GM12891 (cell line): ENCODE results near the gene C10orf120. TPM values are rescaled to one million over a fixed set of nuclear protein-coding genes. Genes with fewer than 3 reads are reported as not detected.

ENCODE experiments used
- DNase-seq: peaks from one replicate; pipeline ENCODE4 v3.0.0; 2011; ENCODE audit warnings: low spot score; ENCODE audit not compliant: insufficient read length
- FAIRE-seq: peaks from 2 replicates; lab custom pipeline; 2011; peaks lifted over from hg19 to GRCh38; lab: Jason Lieb, UNC
- PAX5 ChIP-seq: IDR thresholded peaks from 2 replicates; pipeline ENCODE4 v1.6.1; 2011; ENCODE audit warnings: low read length, moderate library complexity, mild to moderate bottlenecking; ENCODE audit not compliant: insufficient read depth, severe bottlenecking
- POLR2A ChIP-seq: IDR thresholded peaks from 2 replicates; pipeline ENCODE4 v1.6.1; 2011; ENCODE audit warnings: low read depth, low read length, control low read depth
- POLR2AphosphoS5 ChIP-seq: IDR thresholded peaks from 2 replicates; pipeline ENCODE4 v1.6.1; 2011; ENCODE audit warnings: low read depth, low read length, control low read depth
- POU2F2 ChIP-seq: IDR thresholded peaks from 2 replicates; pipeline ENCODE4 v1.6.1; 2011; ENCODE audit warnings: low read depth, mild to moderate bottlenecking, control low read depth, low read length, moderate library complexity
- SPI1 ChIP-seq: IDR thresholded peaks from 2 replicates; pipeline ENCODE4 v1.6.1; 2011; ENCODE audit warnings: low read depth, low read length, control low read depth
- TAF1 ChIP-seq: IDR thresholded peaks from 2 replicates; pipeline ENCODE4 v1.6.1; 2011; ENCODE audit warnings: low read depth, low read length, control low read depth
- polyA plus RNA-seq: library from polyadenylated mRNA; unstranded; fragments of >200 nt; gene quantifications from one replicate; pipeline ENCODE4 v1.2.1, GENCODE V29; 2012; ENCODE audit warnings: low read depth, missing spikeins, inconsistent platforms; ENCODE audit not compliant: missing spikeins

The C10orf120 gene
- not detected for polyA plus RNA-seq

DNA sequence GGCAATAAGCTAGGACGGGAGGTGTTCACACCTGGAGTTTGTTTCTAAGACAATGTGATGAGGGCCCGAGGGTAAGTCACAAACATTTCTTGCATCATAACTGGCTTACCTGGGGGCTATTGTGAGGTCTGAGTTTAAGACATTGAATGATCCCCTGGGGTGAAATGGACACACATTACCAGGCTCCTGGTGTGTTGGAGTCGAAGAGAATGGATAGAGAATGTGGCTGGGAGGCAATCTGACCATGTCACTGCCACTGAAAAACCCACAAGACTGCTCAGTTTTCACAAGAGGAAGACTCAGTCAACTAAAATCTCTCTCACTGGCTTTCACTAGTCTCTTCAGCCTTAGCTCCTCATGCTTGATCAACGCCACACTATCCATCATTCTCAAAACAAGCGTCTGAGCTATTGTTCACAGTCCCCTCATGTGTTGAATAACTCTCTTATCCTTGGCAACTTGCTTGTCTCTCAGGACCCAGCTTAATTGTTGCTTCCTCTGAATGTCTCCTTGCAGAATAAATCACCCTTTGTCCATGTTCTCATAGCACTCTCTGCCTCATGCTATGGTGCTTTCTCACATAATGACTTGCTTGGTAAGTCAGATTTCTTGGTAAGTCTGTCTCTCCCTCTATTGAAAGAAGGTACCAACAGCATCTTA is at the start of gene C10orf120:
Gene C10orf120, minus strand, starts transcription at position 51 of the 660 bp plus-strand sequence. CDS start 56 bp downstream, outside the sequence.
- DNase-seq, result no peak
- TF ChIP-seq TAF1, result no peak
- TF ChIP-seq POLR2AphosphoS5, result no peak
- TF ChIP-seq SPI1, result no peak
- TF ChIP-seq POU2F2, result no peak
- TF ChIP-seq PAX5, result no peak
- TF ChIP-seq POLR2A, result no peak
- FAIRE-seq, result no peak

DNA sequence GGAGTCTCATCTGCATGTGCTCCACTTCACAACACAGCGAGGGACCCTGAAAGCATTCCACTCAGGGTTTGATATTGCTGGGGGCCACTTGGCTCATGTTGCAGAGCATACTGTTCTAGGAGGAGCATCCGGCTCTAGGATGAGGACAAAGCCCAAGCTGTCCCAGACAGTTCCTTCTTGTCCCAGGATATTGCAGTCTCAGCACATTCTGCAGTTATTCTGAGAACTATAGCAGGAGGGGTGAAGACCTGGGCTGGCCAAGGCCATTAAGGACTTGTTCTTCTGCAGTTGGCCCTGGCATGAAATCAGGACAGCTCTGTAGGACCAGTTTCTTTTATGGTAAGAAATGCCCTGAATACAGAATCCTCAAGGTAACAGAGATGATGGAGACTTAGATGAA is 48.9 kb upstream of the C10orf120 start:
- FAIRE-seq, result no peak
- DNase-seq, result no peak
- TF ChIP-seq PAX5 (no peak), TAF1 (no peak), SPI1 (no peak), POLR2AphosphoS5 (no peak), POU2F2 (no peak), POLR2A (no peak)

DNA sequence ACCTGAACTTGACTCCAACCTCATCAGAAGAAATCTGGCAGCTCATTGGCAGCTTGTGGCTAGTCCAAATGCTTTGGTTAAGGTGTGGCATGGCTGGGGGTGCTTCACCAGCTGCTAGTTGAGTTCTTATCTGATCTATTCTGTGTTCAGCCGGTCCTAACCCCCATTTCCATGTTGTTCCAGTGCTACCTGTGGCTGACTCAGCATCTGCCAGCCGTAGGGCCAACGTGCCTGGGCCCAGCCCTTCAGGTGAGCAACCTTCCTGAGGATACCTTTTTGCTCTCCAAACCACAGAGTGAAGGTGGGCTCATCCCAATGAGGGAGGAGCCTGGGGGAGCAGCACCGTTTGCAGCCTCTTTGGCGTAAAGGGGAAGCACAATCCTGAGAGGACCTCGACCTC is 46.8 kb upstream of the C10orf120 start:
- DNase-seq, result no peak
- TF ChIP-seq POU2F2 (no peak), PAX5 (no peak), SPI1 (no peak), POLR2A (no peak), POLR2AphosphoS5 (no peak), TAF1 (no peak)
- FAIRE-seq, result no peak

DNA sequence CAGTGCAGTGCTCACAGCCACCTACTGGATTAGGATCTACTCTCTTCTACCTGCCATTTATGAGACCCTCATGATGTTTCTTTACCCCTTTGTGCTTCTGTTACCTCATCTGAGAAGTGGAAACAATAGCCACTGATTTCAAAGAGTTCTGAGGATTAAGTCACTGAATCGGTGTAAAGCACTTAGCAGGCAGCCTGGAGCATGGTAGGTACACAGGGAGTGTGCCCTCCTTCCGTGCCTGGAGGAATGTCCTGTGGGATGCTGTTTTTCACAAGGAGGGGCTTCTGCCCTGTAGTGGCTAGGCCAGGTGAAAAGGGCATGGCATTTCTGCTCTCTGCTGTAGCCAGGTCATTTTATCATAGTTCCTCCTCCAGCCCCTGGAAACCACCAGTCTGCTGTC is 44.6 kb upstream of the C10orf120 start:
- DNase-seq (no peak), FAIRE-seq (no peak)
- no peak for TF ChIP-seq POLR2AphosphoS5
- no peak for TF ChIP-seq POLR2A
- TF ChIP-seq POU2F2, result no peak
- no peak for TF ChIP-seq TAF1
- no peak for TF ChIP-seq PAX5
- no peak for TF ChIP-seq SPI1

DNA sequence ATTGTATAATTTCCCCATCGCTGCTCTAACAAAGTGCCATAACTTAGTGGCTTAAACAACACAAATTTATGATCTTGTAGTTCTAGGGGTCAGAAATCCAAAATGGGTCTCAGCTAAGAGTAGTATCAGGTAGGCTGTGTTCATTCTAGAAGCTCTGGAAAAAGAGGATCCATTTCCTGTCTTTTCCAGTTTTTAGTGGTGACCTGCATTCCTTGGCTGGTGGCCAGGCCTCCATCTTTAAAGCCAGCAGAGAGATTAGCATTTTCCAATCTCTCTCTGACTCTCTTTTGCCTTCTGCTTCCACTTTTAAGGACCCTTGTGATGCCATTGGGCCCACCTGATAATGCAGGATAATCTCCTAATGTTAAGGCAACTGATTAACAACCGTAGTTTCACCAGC is 41.0 kb upstream of the C10orf120 start:
- TF ChIP-seq SPI1, result no peak
- FAIRE-seq (no peak), DNase-seq (no peak)

DNA sequence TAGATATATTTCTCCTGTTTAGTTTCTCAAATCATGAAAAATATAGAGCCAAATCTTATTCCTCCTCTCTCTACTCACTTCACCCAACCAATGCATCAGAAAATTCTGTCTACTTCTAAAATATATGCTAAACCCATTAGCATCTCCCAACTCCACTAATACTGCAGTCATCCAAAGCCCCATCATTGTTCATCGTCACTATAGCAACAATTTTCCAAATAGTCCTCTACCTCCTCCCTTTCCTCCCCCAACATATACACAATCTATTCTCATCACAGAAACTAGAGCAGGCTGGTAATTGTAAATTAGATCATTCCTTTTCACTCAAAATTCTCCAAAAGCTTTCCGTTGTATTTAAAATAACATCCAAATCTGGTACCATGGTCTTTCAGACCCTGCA is 38.4 kb upstream of the C10orf120 start:
- TF ChIP-seq TAF1 (no peak), POLR2AphosphoS5 (no peak)
- DNase-seq (no peak), FAIRE-seq (no peak)

DNA sequence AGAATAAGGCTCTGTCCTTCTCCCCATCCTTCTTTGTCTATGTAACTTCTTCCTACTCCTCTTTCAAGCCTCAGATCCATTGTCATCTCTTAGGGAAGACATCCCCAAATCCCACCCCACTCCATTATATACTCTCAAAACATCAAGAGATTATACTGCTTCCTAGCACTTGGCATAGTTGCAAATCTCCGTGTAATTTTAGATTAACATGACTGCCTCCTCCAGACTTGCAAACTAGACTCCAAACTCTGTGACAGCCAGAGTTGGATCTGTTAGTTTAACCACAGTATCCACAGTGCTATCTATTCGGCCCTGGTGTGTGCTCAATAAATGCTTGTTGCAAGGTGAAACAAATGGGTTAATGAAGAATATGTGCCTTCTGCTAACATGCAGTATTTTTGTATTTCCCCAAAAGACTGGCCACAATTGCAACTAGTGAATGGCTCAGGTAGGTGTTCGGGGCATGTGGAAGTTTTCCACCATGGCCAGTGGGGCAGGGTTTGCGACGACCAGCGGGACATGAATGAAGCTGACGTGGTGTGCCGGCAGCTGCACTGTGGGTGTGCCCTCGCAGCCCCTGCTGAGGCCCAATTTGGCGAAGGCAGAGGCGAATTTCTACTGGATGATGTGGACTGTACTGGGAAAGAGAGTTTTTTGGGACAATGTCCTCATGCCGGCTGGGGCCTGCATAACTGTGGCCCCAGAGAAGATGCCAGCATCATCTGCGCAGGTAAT is 34.5 kb upstream of the C10orf120 start:
- FAIRE-seq (no peak), DNase-seq (no peak)
- TF ChIP-seq PAX5 (no peak), SPI1 (no peak), POLR2AphosphoS5 (no peak), POU2F2 (no peak), POLR2A (no peak), TAF1 (no peak)

DNA sequence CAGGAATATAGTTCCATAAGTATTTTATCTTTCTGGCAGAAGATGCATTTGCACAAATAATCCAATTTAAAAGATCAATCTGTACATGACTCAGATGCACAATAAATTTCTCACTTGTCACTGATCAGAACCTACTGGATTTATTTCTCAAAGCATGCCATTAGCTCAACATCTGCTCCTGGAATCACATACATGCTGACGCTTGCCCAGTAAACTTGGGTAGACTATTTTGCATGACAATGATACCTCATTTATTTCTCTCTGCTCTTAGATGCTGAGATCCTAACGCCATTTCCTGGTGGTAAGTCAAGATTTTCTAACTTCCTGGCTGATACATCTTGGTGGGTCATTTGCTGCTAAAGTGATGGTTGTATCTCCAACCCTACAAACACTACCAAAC is 33.8 kb upstream of the C10orf120 start:
- TF ChIP-seq SPI1 (no peak), POLR2AphosphoS5 (no peak), POLR2A (no peak), PAX5 (no peak), TAF1 (no peak)
- DNase-seq, result no peak
- no peak for FAIRE-seq

DNA sequence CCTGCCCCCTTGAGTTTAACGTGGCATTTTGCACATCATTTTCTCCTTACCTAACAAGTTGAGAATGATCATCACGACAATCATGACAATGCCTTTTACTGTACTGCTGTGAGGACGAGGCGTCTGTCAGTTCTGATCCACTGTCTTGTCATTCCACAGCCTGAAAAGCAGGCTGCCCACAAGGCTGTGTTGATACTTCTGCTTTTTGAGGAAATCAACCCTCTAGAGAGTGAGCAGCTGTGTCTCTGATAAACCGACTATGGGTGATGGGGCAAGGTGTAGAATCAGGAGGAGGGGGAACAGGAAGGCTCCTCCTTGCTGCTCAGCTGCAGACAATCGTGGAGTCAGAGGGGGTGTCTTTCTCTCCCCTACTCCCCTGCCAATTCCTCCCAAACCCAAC is 30.6 kb upstream of the C10orf120 start:
- no peak for DNase-seq
- no peak for FAIRE-seq
- no peak for TF ChIP-seq POLR2A

DNA sequence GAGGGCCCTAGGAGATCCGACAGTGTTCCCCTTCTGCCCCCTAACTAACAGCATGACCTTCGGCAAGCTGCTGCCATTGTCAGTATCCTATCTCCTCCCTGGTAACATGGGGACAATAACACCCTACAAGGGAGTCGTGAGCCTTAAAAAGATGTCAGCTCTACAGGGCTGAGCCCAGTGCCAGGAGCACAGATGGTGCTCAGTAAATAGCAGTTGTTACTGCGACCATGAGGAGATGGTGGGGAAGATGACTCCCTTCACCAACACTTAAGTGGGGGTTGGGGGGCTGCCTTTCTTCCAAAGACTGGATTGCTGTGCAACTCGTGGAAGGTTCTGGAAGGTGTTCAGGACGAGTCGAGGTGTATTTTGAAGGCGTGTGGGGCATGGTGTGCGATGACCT is 29.5 kb upstream of the C10orf120 start:
- TF ChIP-seq POLR2A (no peak), POU2F2 (no peak), PAX5 (no peak), POLR2AphosphoS5 (no peak), TAF1 (no peak), SPI1 (no peak)
- no peak for FAIRE-seq
- DNase-seq, result no peak
